ENCODE results near the gene DDX20. TPM values are rescaled to one million over a fixed set of nuclear protein-coding genes. Genes with fewer than 3 reads are reported as not detected.
A peak's percentile ranks its signal among the peaks of the same experiment; 100 is the strongest.

The DDX20 gene
- total RNA-seq, 2 experiments from 2014 or later = 21.5 to 21.8 TPM

GRCh38 chr1:111754984-111755330, 744 bp upstream of the DDX20 start:
- peak overlapping the region; percentile 95 for H3K27ac Mint-ChIP-seq
- H3K27me3 Mint-ChIP-seq = no peaks in the 10 kb centered on the region
- peak overlapping the region; percentile 91 for H3K4me3 Mint-ChIP-seq
- peaks cover 12% of the 10 kb centered on the region for H3K36me3 Mint-ChIP-seq
- H3K9me3 Mint-ChIP-seq = no peaks in the 10 kb centered on the region
- DNase-seq = peak; percentile 26
- peaks cover 31% of the 10 kb centered on the region for H3K4me1 Mint-ChIP-seq

- Mint-ChIP-seq H3K4me1 (peaks cover 37% of the 10 kb centered on the region), H3K36me3 (peaks cover 16% of the 10 kb centered on the region), H3K27me3 (no peaks in the 10 kb centered on the region), H3K27ac (peak overlapping the region; percentile 95), H3K9me3 (no peaks in the 10 kb centered on the region), H3K4me3 (peak overlapping the region; percentile 91)
- DNase-seq = no peak
Measured at GRCh38 chr1:111756124-111756513, 418 bp downstream of the DDX20 start.

GRCh38 chr1:111758373-111758772, 2.7 kb downstream of the DDX20 start:
- Mint-ChIP-seq H3K9me3 (no peaks in the 10 kb centered on the region), H3K27ac (peak overlapping the region; percentile 47), H3K36me3 (peaks cover 26% of the 10 kb centered on the region), H3K4me3 (peak overlapping the region; percentile 11), H3K4me1 (peaks cover 39% of the 10 kb centered on the region), H3K27me3 (no peaks in the 10 kb centered on the region)
- no peak for DNase-seq

GRCh38 chr1:111761717-111762116, 6.0 kb downstream of the DDX20 start:
- H3K9me3 Mint-ChIP-seq = no peaks in the 10 kb centered on the region
- no peak overlapping the region for H3K4me3 Mint-ChIP-seq
- H3K4me1 Mint-ChIP-seq = peaks cover 33% of the 10 kb centered on the region

GRCh38 chr1:111762332-111762731, 6.6 kb downstream of the DDX20 start:
- H3K4me3 Mint-ChIP-seq = no peak overlapping the region
- H3K27ac Mint-ChIP-seq = no peak overlapping the region
- DNase-seq = no peak
- H3K4me1 Mint-ChIP-seq = peaks cover 26% of the 10 kb centered on the region
- H3K27me3 Mint-ChIP-seq = no peaks in the 10 kb centered on the region
- no peaks in the 10 kb centered on the region for H3K9me3 Mint-ChIP-seq
- peaks cover 35% of the 10 kb centered on the region for H3K36me3 Mint-ChIP-seq

More at GRCh38 chr1:111761717-111762116, 6.0 kb downstream of the DDX20 start:
- DNase-seq = no peak
- Mint-ChIP-seq H3K27ac (no peak overlapping the region), H3K27me3 (no peaks in the 10 kb centered on the region), H3K36me3 (peaks cover 41% of the 10 kb centered on the region)

GRCh38 chr1:111768023-111768422, 12.3 kb downstream of the DDX20 start:
- Mint-ChIP-seq H3K9me3 (no peaks in the 10 kb centered on the region), H3K4me3 (no peak overlapping the region), H3K27ac (no peak overlapping the region), H3K36me3 (peaks cover 22% of the 10 kb centered on the region), H3K27me3 (no peaks in the 10 kb centered on the region), H3K4me1 (peaks cover 25% of the 10 kb centered on the region)
- DNase-seq = no peak

- H3K27ac Mint-ChIP-seq = no peak overlapping the region
- H3K4me3 Mint-ChIP-seq = no peak overlapping the region
- H3K36me3 Mint-ChIP-seq = peaks cover 19% of the 10 kb centered on the region
- no peaks in the 10 kb centered on the region for H3K27me3 Mint-ChIP-seq
- DNase-seq = no peak
- H3K4me1 Mint-ChIP-seq = peaks cover 25% of the 10 kb centered on the region
- H3K9me3 Mint-ChIP-seq = no peaks in the 10 kb centered on the region
Measured at GRCh38 chr1:111768625-111769024, 12.9 kb downstream of the DDX20 start.

- H3K9me3 Mint-ChIP-seq = no peaks in the 10 kb centered on the region
- DNase-seq = peak; percentile 12
- peaks cover 18% of the 10 kb centered on the region for H3K36me3 Mint-ChIP-seq
- H3K27me3 Mint-ChIP-seq = no peaks in the 10 kb centered on the region
- H3K4me1 Mint-ChIP-seq = peaks cover 24% of the 10 kb centered on the region
- H3K27ac Mint-ChIP-seq = no peak overlapping the region
- no peak overlapping the region for H3K4me3 Mint-ChIP-seq
Measured at GRCh38 chr1:111769517-111770146, 13.9 kb downstream of the DDX20 start.

GRCh38 chr1:111770916-111771315, 15.2 kb downstream of the DDX20 start:
- H3K4me3 Mint-ChIP-seq = no peak overlapping the region
- no peak overlapping the region for H3K27ac Mint-ChIP-seq
- H3K9me3 Mint-ChIP-seq = no peaks in the 10 kb centered on the region
- no peaks in the 10 kb centered on the region for H3K27me3 Mint-ChIP-seq
- H3K36me3 Mint-ChIP-seq = peaks cover 10% of the 10 kb centered on the region
- peaks cover 19% of the 10 kb centered on the region for H3K4me1 Mint-ChIP-seq
- DNase-seq = no peak

- H3K4me1 Mint-ChIP-seq = peaks cover under 1% of the 10 kb centered on the region
- DNase-seq = no peak
- H3K4me3 Mint-ChIP-seq = no peak overlapping the region
- no peaks in the 10 kb centered on the region for H3K36me3 Mint-ChIP-seq
- no peaks in the 10 kb centered on the region for H3K27me3 Mint-ChIP-seq
- H3K9me3 Mint-ChIP-seq = no peaks in the 10 kb centered on the region
- no peak overlapping the region for H3K27ac Mint-ChIP-seq
Measured at GRCh38 chr1:111775966-111776365, 20.3 kb downstream of the DDX20 start.

GRCh38 chr1:111776391-111776790, 20.7 kb downstream of the DDX20 start:
- Mint-ChIP-seq H3K9me3 (no peaks in the 10 kb centered on the region), H3K4me3 (no peak overlapping the region), H3K27ac (no peak overlapping the region), H3K27me3 (no peaks in the 10 kb centered on the region), H3K4me1 (no peaks in the 10 kb centered on the region), H3K36me3 (no peaks in the 10 kb centered on the region)
- no peak for DNase-seq

GRCh38 chr1:111776861-111777260, 21.2 kb downstream of the DDX20 start:
- no peak for DNase-seq
- Mint-ChIP-seq H3K36me3 (no peaks in the 10 kb centered on the region), H3K9me3 (no peaks in the 10 kb centered on the region), H3K27me3 (no peaks in the 10 kb centered on the region), H3K4me1 (no peaks in the 10 kb centered on the region), H3K4me3 (no peak overlapping the region), H3K27ac (no peak overlapping the region)

GRCh38 chr1:111777301-111777700, 21.6 kb downstream of the DDX20 start:
- H3K9me3 Mint-ChIP-seq = no peaks in the 10 kb centered on the region
- H3K4me3 Mint-ChIP-seq = no peak overlapping the region
- H3K27ac Mint-ChIP-seq = no peak overlapping the region
- no peak for DNase-seq
- H3K27me3 Mint-ChIP-seq = no peaks in the 10 kb centered on the region
- H3K36me3 Mint-ChIP-seq = no peaks in the 10 kb centered on the region
- H3K4me1 Mint-ChIP-seq = no peaks in the 10 kb centered on the region

GRCh38 chr1:111778066-111778465, 22.4 kb downstream of the DDX20 start:
- Mint-ChIP-seq H3K4me3 (no peak overlapping the region), H3K27me3 (no peaks in the 10 kb centered on the region), H3K4me1 (no peaks in the 10 kb centered on the region), H3K9me3 (no peaks in the 10 kb centered on the region), H3K27ac (no peak overlapping the region), H3K36me3 (no peaks in the 10 kb centered on the region)
- no peak for DNase-seq

- no peaks in the 10 kb centered on the region for H3K27me3 Mint-ChIP-seq
- no peaks in the 10 kb centered on the region for H3K9me3 Mint-ChIP-seq
- no peak for DNase-seq
- H3K36me3 Mint-ChIP-seq = no peaks in the 10 kb centered on the region
- no peak overlapping the region for H3K27ac Mint-ChIP-seq
- no peaks in the 10 kb centered on the region for H3K4me1 Mint-ChIP-seq
- no peak overlapping the region for H3K4me3 Mint-ChIP-seq
Measured at GRCh38 chr1:111778541-111779051, 22.9 kb downstream of the DDX20 start.

GRCh38 chr1:111779546-111779945, 23.8 kb downstream of the DDX20 start:
- Mint-ChIP-seq H3K4me1 (no peaks in the 10 kb centered on the region), H3K36me3 (no peaks in the 10 kb centered on the region), H3K9me3 (no peaks in the 10 kb centered on the region), H3K4me3 (no peak overlapping the region), H3K27ac (no peak overlapping the region), H3K27me3 (no peaks in the 10 kb centered on the region)
- DNase-seq = no peak

All from activated naive CD8-positive, alpha-beta T cell treated with anti-CD3 and anti-CD28 coated beads for 36 hours (primary cell).